HCT116 (cell line): ENCODE measurements around the gene TINCR. TPM values are rescaled to one million over a fixed set of nuclear protein-coding genes. Genes with fewer than 3 reads are reported as not detected.

Experiments used
- ATAC-seq: fragments of 200-7000 bp; cut with Tn5 transposase; 2 replicates; pipeline ENCODE4 v1.9.1; 2020; ENCODE audit warnings: mild to moderate bottlenecking, moderate library complexity
- BruUV-seq: library from RNA; stranded (reverse); fragments of 400-500 nt; replicated peaks from 2 replicates; lab custom pipeline; 2021; lab: Mats Ljungman, UMichigan
- CTCF ChIA-PET: fragments of 300-600 bp; sonication (Branson Sonifier 250); formaldehyde crosslinking; loops from one replicate; lab custom pipeline; 2021; ENCODE audit warnings: antibody characterized with exemption; lab: Charles Lee
- POLR2A ChIA-PET: fragments of 300-600, 350-600 bp; sonication (Branson Sonifier 250); formaldehyde crosslinking; loops from one replicate; lab custom pipeline; 2021; ENCODE audit warnings: antibody characterized with exemption; lab: Charles Lee
- RAD21 ChIA-PET, 2 experiments: fragments of 300-600 bp; sonication (Branson Sonifier 250); formaldehyde crosslinking; loops; one replicate each; lab custom pipeline; 2023; ENCODE audit warnings: low total read pairs in 2 of 2; ENCODE audit not compliant: uncharacterized antibody in 2 of 2, unreplicated experiment in 2 of 2, low non-redundant PET in 1 of 2; lab: Charles Lee
- DNase-seq: peaks from one replicate; pipeline ENCODE4 v3.0.0-alpha.2; 2010; ENCODE audit warnings: low read depth, low spot score
- H2AFZ ChIP-seq: fragments of 200-600 bp; shearing (Covaris generic), sonication (generic); 2 replicates; pipeline ENCODE4 v1.6.1; 2017; ENCODE audit warnings: low read depth, mixed run types, mixed read lengths, antibody characterized with exemption, low read length; ENCODE audit not compliant: poor library complexity, severe bottlenecking
- H3K27ac ChIP-seq: 2 replicates; pipeline ENCODE4 v1.5.1; 2012; ENCODE audit warnings: low read depth, low read length
- H3K27me3 ChIP-seq: fragments of 200-600 bp; sonication (generic); 2 replicates; pipeline ENCODE4 v1.6.1; 2016; ENCODE audit warnings: mixed run types, low read length, mixed read lengths; ENCODE audit not compliant: insufficient read depth
- H3K36me3 ChIP-seq, 2 experiments: fragments of 200-500 bp in 1 of 2; fragments of 200-600 bp in 1 of 2; sonication (Bioruptor generic) in 1 of 2; sonication (generic) in 1 of 2; 2 replicates each; pipeline versions ENCODE4 v1.5.1 to v1.6.1; 2014 to 2016; ENCODE audit warnings: low read length in 2 of 2, inconsistent platforms in 1 of 2, mixed read lengths in 1 of 2, mixed run types in 1 of 2; ENCODE audit not compliant: insufficient read depth in 2 of 2, control insufficient read depth in 1 of 2
- H3K4me1 ChIP-seq, 2 experiments: fragments of 200-600 bp in 1 of 2; sonication (generic) in 1 of 2; 2 replicates each; pipeline versions ENCODE4 v1.5.1 to v1.6.1; 2012 to 2017; ENCODE audit warnings: low read length in 2 of 2, inconsistent platforms in 1 of 2, mild to moderate bottlenecking in 1 of 2, mixed read lengths in 1 of 2, mixed run types in 1 of 2, moderate library complexity in 1 of 2; ENCODE audit not compliant: insufficient read depth in 2 of 2, control insufficient read depth in 1 of 2
- H3K4me2 ChIP-seq: fragments of 200-600 bp; sonication (generic); 2 replicates; pipeline ENCODE4 v1.6.1; 2017; ENCODE audit warnings: mixed run types, low read length, mixed read lengths
- H3K4me3 ChIP-seq, 2 experiments: fragments of 200-600 bp in 1 of 2; sonication (generic) in 1 of 2; replicated peaks in 1 of 2; 2 replicates each; pipeline ENCODE4 v1.5.1; 2011 to 2016; ENCODE audit warnings: low read length in 2 of 2, control low read depth in 1 of 2, low read depth in 1 of 2, mild to moderate bottlenecking in 1 of 2, mixed read lengths in 1 of 2, mixed run types in 1 of 2
- H3K79me2 ChIP-seq: fragments of 200-600 bp; sonication (generic); 2 replicates; pipeline ENCODE4 v1.6.1; 2017; ENCODE audit warnings: mild to moderate bottlenecking, mixed run types, low read length, moderate library complexity, mixed read lengths; ENCODE audit not compliant: insufficient read depth
- H3K9ac ChIP-seq: fragments of 200-600 bp; sonication (generic); 2 replicates; pipeline ENCODE4 v1.6.1; 2016; ENCODE audit warnings: low read length, mixed read lengths
- H3K9me2 ChIP-seq: fragments of 200-600 bp; sonication (generic), shearing (Covaris generic); 2 replicates; pipeline ENCODE4 v1.6.1; 2017; ENCODE audit warnings: mixed run types, mild to moderate bottlenecking, moderate library complexity; ENCODE audit not compliant: insufficient read depth
- H3K9me3 ChIP-seq, 2 experiments: fragments of 200-500 bp in 1 of 2; fragments of 200-600 bp in 1 of 2; sonication (Bioruptor generic) in 1 of 2; sonication (generic) in 1 of 2; 2 replicates each; pipeline ENCODE4 v1.6.1; 2014 to 2017; ENCODE audit warnings: low read length in 2 of 2, mixed read lengths in 2 of 2, inconsistent platforms in 1 of 2, low read depth in 1 of 2, mild to moderate bottlenecking in 1 of 2, mixed run types in 1 of 2, moderate library complexity in 1 of 2; ENCODE audit not compliant: control insufficient read depth in 1 of 2, insufficient read depth in 1 of 2
- H4K20me1 ChIP-seq: fragments of 200-600 bp; sonication (generic), shearing (Covaris generic); 2 replicates; pipeline ENCODE4 v1.6.1; 2017; ENCODE audit warnings: mixed run types, mild to moderate bottlenecking, moderate library complexity; ENCODE audit not compliant: insufficient read depth
- ATF3 ChIP-seq: IDR thresholded peaks from 2 replicates; pipeline ENCODE4 v1.6.1; 2012
- CBX3 ChIP-seq: IDR thresholded peaks from 2 replicates; pipeline ENCODE4 v1.6.1; 2012; ENCODE audit warnings: low read depth
- CEBPB ChIP-seq: IDR thresholded peaks from 2 replicates; pipeline ENCODE4 v1.6.1; 2012; ENCODE audit warnings: low read depth
- CTCF ChIP-seq, 3 experiments: fragments of 200-600 bp in 1 of 3; sonication (generic) in 1 of 3; IDR thresholded peaks in 2 of 3; conservative IDR thresholded peaks in 1 of 3; 2 replicates each; pipeline ENCODE4 v1.5.1; 2012 to 2017; ENCODE audit warnings: low read depth in 2 of 3, low read length in 2 of 3, antibody characterized with exemption in 1 of 3, borderline replicate concordance in 1 of 3, control low read depth in 1 of 3, mild to moderate bottlenecking in 1 of 3, mixed read lengths in 1 of 3, mixed run types in 1 of 3, moderate library complexity in 1 of 3; ENCODE audit not compliant: insufficient read depth in 1 of 3
- ELF1 ChIP-seq: IDR thresholded peaks from 2 replicates; pipeline ENCODE4 v1.6.1; 2012; ENCODE audit warnings: low read depth, borderline replicate concordance
- EZH2phosphoT487 ChIP-seq: fragments of 200-600 bp; IDR thresholded peaks from 2 replicates; pipeline ENCODE4 v1.6.1; 2018; ENCODE audit warnings: antibody characterized with exemption, borderline replicate concordance
- FOSL1 ChIP-seq: IDR thresholded peaks from 2 replicates; pipeline ENCODE4 v1.6.1; 2012; ENCODE audit warnings: low read depth
- JUND ChIP-seq: IDR thresholded peaks from 2 replicates; pipeline ENCODE4 v1.6.1; 2012
- POLR2AphosphoS5 ChIP-seq: IDR thresholded peaks from 2 replicates; pipeline ENCODE4 v1.6.1; 2011; ENCODE audit warnings: mild to moderate bottlenecking, low read depth, low read length, moderate library complexity
- RAD21 ChIP-seq: IDR thresholded peaks from 2 replicates; pipeline ENCODE4 v1.6.1; 2012; ENCODE audit warnings: low read depth, mild to moderate bottlenecking
- SIN3A ChIP-seq: IDR thresholded peaks from 2 replicates; pipeline ENCODE4 v1.6.1; 2012; ENCODE audit warnings: low read depth
- SP1 ChIP-seq: IDR thresholded peaks from 2 replicates; pipeline ENCODE4 v1.6.1; 2012; ENCODE audit warnings: low read depth
- SRF ChIP-seq: IDR thresholded peaks from 2 replicates; pipeline ENCODE4 v1.6.1; 2012; ENCODE audit warnings: low read depth
- TCF7L2 ChIP-seq: IDR thresholded peaks from 2 replicates; pipeline ENCODE4 v1.7.0; 2011; ENCODE audit warnings: borderline replicate concordance, inconsistent platforms; ENCODE audit not compliant: insufficient read depth, insufficient read length; ENCODE audit errors: extremely low read depth
- YY1 ChIP-seq: IDR thresholded peaks from 2 replicates; pipeline ENCODE4 v1.6.1; 2011; ENCODE audit warnings: low read length, low read depth, moderate library complexity, mild to moderate bottlenecking; ENCODE audit not compliant: insufficient replicate concordance; ENCODE audit errors: extremely low read depth
- ZBTB33 ChIP-seq: IDR thresholded peaks from 2 replicates; pipeline ENCODE4 v1.6.1; 2011; ENCODE audit warnings: mild to moderate bottlenecking, low read length, moderate library complexity; ENCODE audit not compliant: insufficient replicate concordance; ENCODE audit errors: extremely low read depth
- ZNF274 ChIP-seq: fragments of 200-500 bp; sonication (Bioruptor generic); IDR thresholded peaks from 2 replicates; pipeline ENCODE4 v1.6.1; 2014; ENCODE audit warnings: mild to moderate bottlenecking, low read depth, low read length, inconsistent platforms
- intact Hi-C: fragments of 100-400 bp; cut with micrococcal nuclease; formaldehyde crosslinking; loops from 2 replicates; pipeline ENCODE4 v1.10.0; 2022
- total RNA-seq: library from RNA; stranded (reverse); gene quantifications from one replicate; pipeline ENCODE4 v1.2.1, GENCODE V29; 2021; ENCODE audit not compliant: unreplicated experiment

Gene TINCR
- total RNA-seq, 1 experiment from 2014 or later = 6.1 TPM

GRCh38 chr19:5514001-5514400 is 53.8 kb downstream of the TINCR start:
- no peak overlapping the region for H3K9ac ChIP-seq
- BruUV-seq = no TSS peak
- no peaks in the 10 kb centered on the region for H4K20me1 ChIP-seq
- H3K9me2 ChIP-seq = no peaks in the 10 kb centered on the region
- H3K27ac ChIP-seq = no peak overlapping the region
- peaks cover 5 to 22% of the 10 kb centered on the region in 2 experiments; a peak in 2 of 4 replicates for H3K9me3 ChIP-seq
- no peak overlapping the region for H3K4me2 ChIP-seq
- ChIA-PET CTCF (no interaction called here), POLR2A (no interaction called here), RAD21 (no interaction called here)
- TF ChIP-seq YY1 = no peak
- no peak for TF ChIP-seq POLR2AphosphoS5
- TF ChIP-seq ATF3 = no peak
- TF ChIP-seq JUND = no peak
- TF ChIP-seq EZH2phosphoT487 = no peak
- TF ChIP-seq SRF = no peak
- TF ChIP-seq CEBPB = no peak
- no peak for TF ChIP-seq TCF7L2
- no peak for TF ChIP-seq SP1
- TF ChIP-seq FOSL1 = no peak
- TF ChIP-seq CBX3 = no peak
- TF ChIP-seq ELF1 = no peak
- TF ChIP-seq SIN3A = no peak
- no peak for TF ChIP-seq RAD21
- no peak for TF ChIP-seq ZNF274
- no peak for TF ChIP-seq CTCF (IDR thresholded peaks at IDR 0.05 in 2 of 3, conservative IDR thresholded peaks at IDR 0.05 in 1 of 3; ENCODE audit: borderline replicate concordance in 1 of 3, insufficient read depth in 1 of 3, low read depth in 2 of 3, low read length in 2 of 3)
- no peak for TF ChIP-seq ZBTB33
- ATAC-seq = no peak
- no peaks in the 10 kb centered on the region for H3K27me3 ChIP-seq
- H3K36me3 ChIP-seq = no peaks in the 10 kb centered on the region
- H2AFZ ChIP-seq = no peak overlapping the region
- no peak overlapping the region for H3K4me3 ChIP-seq
- intact Hi-C loops = no loop called here
- no peaks in the 10 kb centered on the region for H3K4me1 ChIP-seq
- no peaks in the 10 kb centered on the region for H3K79me2 ChIP-seq
- DNase-seq = no peak
